Calu3 (cell line): Measurements from ENCODE around the gene DGKI. TPM values are rescaled to one million over a fixed set of nuclear protein-coding genes. Genes with fewer than 3 reads are reported as not detected.

Source experiments
- BruUV-seq: library from RNA; stranded (reverse); fragments of 400-500 nt; replicated peaks from 2 replicates; lab custom pipeline; 2021; lab: Mats Ljungman, UMichigan
- CTCF ChIA-PET: fragments of 300-600 bp; sonication (Branson Sonifier 250); formaldehyde crosslinking; loops from one replicate; lab custom pipeline; 2022; ENCODE audit warnings: antibody characterized with exemption; lab: Charles Lee
- DNase-seq: peaks from one replicate; pipeline ENCODE4 v3.0.0; 2022
- H3K27ac Mint-ChIP-seq: one replicate; pipeline ENCODE4 v1.8.0; 2022; ENCODE audit warnings: mixed read lengths; ENCODE audit not compliant: unreplicated experiment
- H3K27me3 Mint-ChIP-seq: one replicate; pipeline ENCODE4 v1.8.0; 2022; ENCODE audit warnings: mixed read lengths; ENCODE audit not compliant: unreplicated experiment
- H3K36me3 Mint-ChIP-seq: one replicate; pipeline ENCODE4 v1.8.0; 2022; ENCODE audit warnings: mild to moderate bottlenecking, moderate library complexity, mixed read lengths; ENCODE audit not compliant: insufficient read depth, unreplicated experiment
- H3K4me1 Mint-ChIP-seq: one replicate; pipeline ENCODE4 v1.8.0; 2022; ENCODE audit warnings: mild to moderate bottlenecking, low read depth, mixed read lengths; ENCODE audit not compliant: unreplicated experiment
- H3K4me3 Mint-ChIP-seq: one replicate; pipeline ENCODE4 v1.8.0; 2022; ENCODE audit warnings: mild to moderate bottlenecking, low read depth, moderate library complexity, mixed read lengths; ENCODE audit not compliant: unreplicated experiment
- H3K9me3 Mint-ChIP-seq: one replicate; pipeline ENCODE4 v1.8.0; 2022; ENCODE audit warnings: low read depth, mixed read lengths; ENCODE audit not compliant: unreplicated experiment
- CTCF ChIP-seq: fragments of 200-600 bp; IDR thresholded peaks from one replicate; pipeline ENCODE4 v1.8.0; 2022; ENCODE audit warnings: antibody characterized with exemption; ENCODE audit not compliant: unreplicated experiment
- intact Hi-C: fragments of 100-400 bp; cut with micrococcal nuclease; formaldehyde crosslinking; loops from one replicate; pipeline ENCODE4 v1.10.0; 2022; ENCODE audit not compliant: unreplicated experiment
- total RNA-seq: library from RNA; stranded (reverse); gene quantifications from 2 replicates; pipeline ENCODE4 v1.2.3, GENCODE V29; 2022

The DGKI gene
- total RNA-seq, 1 experiment from 2014 or later = not detected

GRCh38 chr7:137434946-137435345, 411.8 kb downstream of the DGKI start:
- intact Hi-C loops = no loop called here
- Mint-ChIP-seq H3K4me1 (no peaks in the 10 kb centered on the region), H3K4me3 (no peak overlapping the region), H3K27ac (no peak overlapping the region), H3K9me3 (no peaks in the 10 kb centered on the region), H3K27me3 (no peaks in the 10 kb centered on the region), H3K36me3 (no peaks in the 10 kb centered on the region)
- no peak for DNase-seq
- CTCF ChIA-PET = no interaction called here
- no TSS peak for BruUV-seq
- no peak for TF ChIP-seq CTCF

- TF ChIP-seq CTCF = no peak
- Mint-ChIP-seq H3K27ac (no peak overlapping the region), H3K4me1 (no peaks in the 10 kb centered on the region), H3K36me3 (no peaks in the 10 kb centered on the region), H3K4me3 (no peak overlapping the region), H3K27me3 (no peaks in the 10 kb centered on the region), H3K9me3 (no peaks in the 10 kb centered on the region)
- no peak for DNase-seq
- intact Hi-C loops = no loop called here
- CTCF ChIA-PET = no interaction called here
- BruUV-seq = no TSS peak
Measured at GRCh38 chr7:137434530-137434929, 412.2 kb downstream of the DGKI start.

GRCh38 chr7:137423321-137423720, 423.5 kb downstream of the DGKI start:
- DNase-seq = no peak
- no TSS peak for BruUV-seq
- Mint-ChIP-seq H3K36me3 (no peaks in the 10 kb centered on the region), H3K27ac (no peak overlapping the region), H3K9me3 (peaks cover 7% of the 10 kb centered on the region), H3K4me1 (no peaks in the 10 kb centered on the region), H3K4me3 (no peak overlapping the region), H3K27me3 (no peaks in the 10 kb centered on the region)
- TF ChIP-seq CTCF = no peak
- intact Hi-C loops = no loop called here
- CTCF ChIA-PET = no interaction called here

- DNase-seq = no peak
- BruUV-seq = no TSS peak
- CTCF ChIA-PET = no interaction called here
- no peak overlapping the region for H3K4me3 Mint-ChIP-seq
- no peaks in the 10 kb centered on the region for H3K4me1 Mint-ChIP-seq
- H3K9me3 Mint-ChIP-seq = peaks cover 7% of the 10 kb centered on the region
- no peak overlapping the region for H3K27ac Mint-ChIP-seq
- no peaks in the 10 kb centered on the region for H3K27me3 Mint-ChIP-seq
- no peak for TF ChIP-seq CTCF
- intact Hi-C loops = no loop called here
- H3K36me3 Mint-ChIP-seq = no peaks in the 10 kb centered on the region
Measured at GRCh38 chr7:137421366-137421765, 425.4 kb downstream of the DGKI start.

- no peak for TF ChIP-seq CTCF
- DNase-seq = no peak
- Mint-ChIP-seq H3K4me1 (no peaks in the 10 kb centered on the region), H3K36me3 (no peaks in the 10 kb centered on the region), H3K27me3 (no peaks in the 10 kb centered on the region), H3K4me3 (no peak overlapping the region), H3K9me3 (peaks cover 5% of the 10 kb centered on the region), H3K27ac (no peak overlapping the region)
- CTCF ChIA-PET = no interaction called here
- intact Hi-C loops = no loop called here
- BruUV-seq = no TSS peak
Measured at GRCh38 chr7:137418841-137419240, 427.9 kb downstream of the DGKI start.
